RWPE1 (cell line): ENCODE measurements around the gene NT5DC1.

Experiments
- CTCF ChIA-PET: fragments of 350-600 bp; sonication (Branson Sonifier 250); formaldehyde crosslinking; extraction: SDS; loops from one replicate; lab custom pipeline; 2021; lab: Yijun Ruan, JAX
- POLR2A ChIA-PET: fragments of 400-600 bp; formaldehyde crosslinking; extraction: SDS; loops from one replicate; lab custom pipeline; 2020; ENCODE audit warnings: antibody characterized with exemption; ENCODE audit not compliant: low non-redundant PET; lab: Yijun Ruan, JAX
- DNase-seq: peaks from one replicate; pipeline ENCODE4 v3.0.0; 2012; ENCODE audit warnings: low spot score
- H3K27ac ChIP-seq: fragments of 450-650 bp; 2 replicates; pipeline ENCODE4 v1.5.1; 2017
- CTCF ChIP-seq: fragments of 450-650 bp; conservative IDR thresholded peaks from 2 replicates; pipeline ENCODE4 v1.5.1; 2017; ENCODE audit warnings: low read depth, mild to moderate bottlenecking

NT5DC1 gene

GRCh38 chr6:116251568-116252384, 151.1 kb downstream of the NT5DC1 start:
- CTCF ChIA-PET: interaction anchor here (0.7 to 1.1 kb wide), 2 partner anchors 34 to 244 kb away, joined by 3 to 4 read pairs; no protein-coding TSS in a partner anchor
- H3K27ac ChIP-seq: peak overlapping the region; percentile 73
- POLR2A ChIA-PET: no interaction called here
- TF ChIP-seq CTCF: no peak
- no peak for DNase-seq

- DNase-seq: no peak
- CTCF ChIA-PET: interaction anchor here (0.7 kb wide), 1 partner anchor 514 kb away, joined by 11 read pairs; no protein-coding TSS in a partner anchor
- no peak for TF ChIP-seq CTCF
- POLR2A ChIA-PET: no interaction called here
- H3K27ac ChIP-seq: peak overlapping the region; percentile 84
Measured at GRCh38 chr6:116253188-116253504, 152.5 kb downstream of the NT5DC1 start.

GRCh38 chr6:116253505-116254296, 153.0 kb downstream of the NT5DC1 start, which contains the start of gene TSPYL4:
Gene TSPYL4 (minus strand): TSS chr6:116254075. CDS start chr6:116254008, 67 bp downstream.
- peak; percentile 92 for DNase-seq
- POLR2A ChIA-PET: interaction anchor here (0.7 kb wide), 2 partner anchors 26 to 304 kb away, joined by 3 read pairs; partner anchors contain the start of gene TSPYL1
- CTCF ChIA-PET: interaction anchor here (0.6 to 0.7 kb wide), 2 partner anchors 42 to 513 kb away, joined by 3 to 11 read pairs; no protein-coding TSS in a partner anchor
- H3K27ac ChIP-seq: peak within 1 kb of the TSS; percentile 84
- TF ChIP-seq CTCF: no peak

- POLR2A ChIA-PET: interaction anchor here (0.7 kb wide), 2 partner anchors 25 to 303 kb away, joined by 3 read pairs; partner anchors contain the start of gene TSPYL1
- no peak for DNase-seq
- CTCF ChIA-PET: interaction anchor here (0.6 to 2.5 kb wide), 3 partner anchors 14 to 43 kb away, joined by 3 to 7 read pairs (median 4); no protein-coding TSS in a partner anchor
- TF ChIP-seq CTCF: no peak
- peak overlapping the region; percentile 84 for H3K27ac ChIP-seq
Measured at GRCh38 chr6:116254297-116255056, 153.8 kb downstream of the NT5DC1 start.

- CTCF ChIA-PET: interaction anchor here (0.6 to 2.5 kb wide), 2 partner anchors 13 to 32 kb away, joined by 4 to 7 read pairs; no protein-coding TSS in a partner anchor
Measured at GRCh38 chr6:116255246-116255800, 154.7 kb downstream of the NT5DC1 start.

More at GRCh38 chr6:116255246-116255800, 154.7 kb downstream of the NT5DC1 start:
- POLR2A ChIA-PET: interaction anchor here (0.6 kb wide), 1 partner anchor 24 kb away, joined by 3 read pairs; no protein-coding TSS in a partner anchor
- no peak overlapping the region for H3K27ac ChIP-seq
- no peak for DNase-seq
- TF ChIP-seq CTCF: no peak
